IMR-90 (cell line): ENCODE measurements around the gene HOXA10. TPM values are rescaled to one million over a fixed set of nuclear protein-coding genes. Genes with fewer than 3 reads are reported as not detected.

Experiments
- ATAC-seq: fragments of 200-7000 bp; cut with Tn5 transposase; 2 replicates; pipeline ENCODE4 v1.9.1; 2020; ENCODE audit warnings: low read depth, mild to moderate bottlenecking, moderate library complexity
- BruUV-seq: library from RNA; stranded (reverse); fragments of 400-500 nt; replicated peaks from 2 replicates; lab custom pipeline; 2021; lab: Mats Ljungman, UMichigan
- CTCF ChIA-PET: fragments of 300-600 bp; formaldehyde crosslinking; extraction: SDS; loops from one replicate; lab custom pipeline; 2021; ENCODE audit warnings: antibody characterized with exemption; lab: Yijun Ruan, JAX
- POLR2A ChIA-PET: fragments of 300-600 bp; sonication (Branson Sonifier 250); formaldehyde crosslinking; loops from one replicate; lab custom pipeline; 2022; ENCODE audit warnings: antibody characterized with exemption; ENCODE audit not compliant: unreplicated experiment; lab: Charles Lee
- DNase-seq: peaks from one replicate; pipeline ENCODE4 v3.0.0; 2013
- H2AFZ ChIP-seq: replicated peaks from 2 replicates; pipeline ENCODE3; 2013; ENCODE audit warnings: low read length, mild to moderate bottlenecking; ENCODE audit not compliant: poor library complexity
- H2AK5ac ChIP-seq: 2 replicates; pipeline ENCODE4 v1.6.1; 2013; ENCODE audit warnings: low read depth, low read length, inconsistent platforms
- H2AK9ac ChIP-seq: replicated peaks from 2 replicates; pipeline ENCODE3; 2013; ENCODE audit warnings: mild to moderate bottlenecking, low read depth, low read length, moderate library complexity; ENCODE audit not compliant: poor library complexity
- H2BK120ac ChIP-seq: 2 replicates; pipeline ENCODE4 v1.6.1; 2013; ENCODE audit warnings: low read depth, low read length, inconsistent platforms
- H2BK15ac ChIP-seq: 3 replicates; pipeline ENCODE4 v1.6.1; 2013; ENCODE audit warnings: low read depth, low read length, inconsistent platforms
- H2BK20ac ChIP-seq: 2 replicates; pipeline ENCODE4 v1.6.1; 2013; ENCODE audit warnings: low read depth, mild to moderate bottlenecking, inconsistent platforms, low read length, moderate library complexity
- H2BK5ac ChIP-seq: 2 replicates; pipeline ENCODE4 v1.6.1; 2013; ENCODE audit warnings: mild to moderate bottlenecking, low read depth, low read length, inconsistent platforms; ENCODE audit not compliant: poor library complexity, severe bottlenecking
- H3K14ac ChIP-seq: replicated peaks from 2 replicates; pipeline ENCODE4 v1.6.1; 2013; ENCODE audit warnings: low read depth, low read length, inconsistent platforms
- H3K18ac ChIP-seq: 2 replicates; pipeline ENCODE4 v1.6.1; 2013; ENCODE audit warnings: low read depth, low read length, control low read depth
- H3K23ac ChIP-seq: 2 replicates; pipeline ENCODE4 v1.6.1; 2013; ENCODE audit warnings: low read depth, low read length, inconsistent platforms
- H3K27ac ChIP-seq: 2 replicates; pipeline ENCODE4 v1.5.1; 2013; ENCODE audit warnings: mild to moderate bottlenecking, control low read depth, low read length; ENCODE audit not compliant: insufficient read depth
- H3K27me3 ChIP-seq: 2 replicates; pipeline ENCODE4 v1.6.1; 2013; ENCODE audit warnings: low read length; ENCODE audit not compliant: control insufficient read depth, insufficient read depth
- H3K36me3 ChIP-seq: 2 replicates; pipeline ENCODE4 v1.6.1; 2013; ENCODE audit warnings: low read length, mixed read lengths; ENCODE audit not compliant: control insufficient read depth, insufficient read depth
- H3K4ac ChIP-seq: 2 replicates; pipeline ENCODE4 v1.6.1; 2013; ENCODE audit warnings: low read depth, low read length, inconsistent platforms
- H3K4me1 ChIP-seq: 2 replicates; pipeline ENCODE4 v1.6.1; 2013; ENCODE audit warnings: low read length, mixed read lengths; ENCODE audit not compliant: control insufficient read depth, insufficient read depth
- H3K4me2 ChIP-seq: 2 replicates; pipeline ENCODE4 v1.6.1; 2013; ENCODE audit warnings: low read depth, mild to moderate bottlenecking, control low read depth, low read length, moderate library complexity
- H3K4me3 ChIP-seq: 2 replicates; pipeline ENCODE4 v1.5.1; 2013; ENCODE audit warnings: low read depth, mild to moderate bottlenecking, control low read depth, low read length, moderate library complexity; ENCODE audit not compliant: insufficient read depth
- H3K56ac ChIP-seq: 2 replicates; pipeline ENCODE4 v1.6.1; 2013; ENCODE audit warnings: low read length, inconsistent platforms; ENCODE audit not compliant: insufficient read depth; ENCODE audit errors: extremely low read depth
- H3K79me1 ChIP-seq, 2 experiments: 2 replicates each; pipeline ENCODE4 v1.6.1; 2013; ENCODE audit warnings: low read length in 2 of 2, inconsistent platforms in 1 of 2, low read depth in 1 of 2
- H3K9ac ChIP-seq: 2 replicates; pipeline ENCODE4 v1.6.1; 2013; ENCODE audit warnings: low read depth, low read length, control low read depth
- H3K9me1 ChIP-seq: 2 replicates; pipeline ENCODE4 v1.6.1; 2013; ENCODE audit warnings: low read length, inconsistent platforms; ENCODE audit not compliant: insufficient read depth
- H3K9me3 ChIP-seq: 2 replicates; pipeline ENCODE4 v1.6.1; 2013; ENCODE audit warnings: low read length; ENCODE audit not compliant: control insufficient read depth, insufficient read depth
- H4K20me1 ChIP-seq: 2 replicates; pipeline ENCODE4 v1.6.1; 2013; ENCODE audit warnings: low read length, inconsistent platforms; ENCODE audit not compliant: insufficient read depth
- H4K5ac ChIP-seq: 2 replicates; pipeline ENCODE4 v1.6.1; 2013; ENCODE audit warnings: mild to moderate bottlenecking, low read depth, low read length, control low read depth
- H4K8ac ChIP-seq, 2 experiments: 2 replicates each; pipeline ENCODE4 v1.6.1; 2013; ENCODE audit warnings: low read depth in 2 of 2, low read length in 2 of 2, control low read depth in 1 of 2, inconsistent platforms in 1 of 2
- H4K91ac ChIP-seq: 2 replicates; pipeline ENCODE4 v1.6.1; 2013; ENCODE audit warnings: low read depth, low read length, inconsistent platforms; ENCODE audit not compliant: insufficient read depth
- RAD21 ChIP-seq: IDR thresholded peaks from 2 replicates; pipeline ENCODE4 v1.6.1; 2012; ENCODE audit warnings: low read length, improper control_type of control experiment
- WGBS, 2 experiments: methylation state at CpG; one replicate each; pipeline versions ENCODE4 v1.1.5 to v1.1.7; 2013; ENCODE audit warnings: missing lambda C conversion rate in 2 of 2; ENCODE audit not compliant: insufficient read length in 1 of 2; ENCODE audit errors: extremely low coverage in 2 of 2; 5-methylcytosine and 5-hydroxymethylcytosine counted together
- dilution Hi-C: fragments of 300-500 bp; cut with HindIII; formaldehyde crosslinking; loops from one replicate; pipeline ENCODE4 v1.14.3; 2018; ENCODE audit warnings: low sequenced_read_pairs; ENCODE audit not compliant: unreplicated experiment
- in situ Hi-C: fragments of 300-500 bp; cut with MboI; formaldehyde crosslinking; loops from 3 replicates; pipeline ENCODE4 v1.14.3; 2019; ENCODE audit warnings: low sequenced_read_pairs, inconsistent platforms, mixed read lengths
- intact Hi-C: fragments of 100-400 bp; cut with micrococcal nuclease; formaldehyde crosslinking; loops from 2 replicates; pipeline ENCODE4 v1.10.0; 2022
- polyA plus RNA-seq, 3 experiments: library from polyadenylated mRNA; depleted of rRNA; stranded (reverse); fragments of >200 nt; gene quantifications; 2 replicates each; pipeline ENCODE4 v1.2.3, GENCODE V29; 2012; ENCODE audit warnings: low replicate concordance in 1 of 3
- total RNA-seq: library from RNA; depleted of rRNA; stranded (reverse); fragments of >200 nt; gene quantifications from 2 replicates; pipeline ENCODE4 v1.2.3, GENCODE V29; 2012
- TF ChIP-seq, protein P1 (sequence below): fragments of 150-350 bp; IDR thresholded peaks from 2 replicates; pipeline ENCODE4 v1.6.1; 2017; ENCODE audit warnings: mild to moderate bottlenecking, antibody characterized with exemption, low read length, low read depth

The HOXA10 gene
- total and polyA plus RNA-seq, 2 of the 4 experiments (the other 2 are of a cell fraction) = 0.10 to 0.18 TPM

DNA sequence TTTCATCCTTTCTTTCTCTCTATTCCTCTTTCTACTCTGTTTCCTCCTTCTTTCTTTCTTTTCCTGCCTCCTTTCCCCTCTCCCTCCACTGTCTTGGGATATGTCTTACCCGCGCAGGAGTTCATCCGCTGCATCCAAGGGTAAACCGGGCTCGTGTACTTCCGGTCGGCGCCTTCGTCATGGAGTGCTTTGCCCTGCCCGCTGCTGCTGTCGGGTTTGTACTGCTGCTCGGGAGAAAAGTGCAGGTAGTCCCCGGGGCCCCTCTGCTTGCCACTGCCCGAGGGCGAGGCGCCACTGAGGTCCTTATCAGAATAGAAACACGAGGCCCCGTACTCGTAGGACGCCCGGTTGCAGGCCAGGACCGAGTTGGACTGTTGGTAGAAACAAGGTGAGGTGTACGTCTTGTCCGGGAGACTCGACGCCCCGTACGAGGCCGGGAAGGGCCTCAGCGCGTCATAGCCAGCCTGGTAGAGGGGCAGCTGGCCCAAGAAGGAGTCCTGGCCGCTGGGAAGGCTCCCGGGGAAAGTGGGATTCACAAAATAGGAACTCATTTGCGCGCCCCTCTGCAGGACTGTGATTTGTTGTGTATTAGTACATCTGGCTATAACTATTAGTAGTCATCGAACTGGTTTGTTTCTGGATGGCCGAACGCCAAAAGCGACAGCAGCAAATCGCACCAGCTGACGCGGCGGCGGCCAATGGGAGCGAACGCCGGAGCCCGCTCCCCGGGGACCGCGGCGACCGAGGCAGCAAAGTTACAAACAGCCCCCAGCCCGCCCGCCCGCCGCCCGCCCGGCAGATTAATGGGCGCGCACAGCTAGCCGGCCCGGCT, 26.7 kb downstream of the HOXA10 start, which contains the start of gene HOXA6:
HOXA6 (minus strand) TSS at position 576 of the 832 bp plus-strand sequence; CDS start at position 551, 25 bp downstream.
- no peak for TF ChIP-seq RAD21
- TF ChIP-seq, protein P1, sequence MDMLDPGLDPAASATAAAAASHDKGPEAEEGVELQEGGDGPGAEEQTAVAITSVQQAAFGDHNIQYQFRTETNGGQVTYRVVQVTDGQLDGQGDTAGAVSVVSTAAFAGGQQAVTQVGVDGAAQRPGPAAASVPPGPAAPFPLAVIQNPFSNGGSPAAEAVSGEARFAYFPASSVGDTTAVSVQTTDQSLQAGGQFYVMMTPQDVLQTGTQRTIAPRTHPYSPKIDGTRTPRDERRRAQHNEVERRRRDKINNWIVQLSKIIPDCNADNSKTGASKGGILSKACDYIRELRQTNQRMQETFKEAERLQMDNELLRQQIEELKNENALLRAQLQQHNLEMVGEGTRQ = peak; percentile 85
- Histone ChIP-seq H4K5ac (peak within 1 kb of the TSS; percentile 78), H2AK5ac (peak within 1 kb of the TSS; percentile 79), H2AFZ (peak within 1 kb of the TSS; percentile 90), H3K9me3 (no peaks in the 10 kb centered on the region), H3K18ac (peak within 1 kb of the TSS; percentile 55), H3K4me1 (peaks cover 13% of the 10 kb centered on the region), H3K9me1 (no peaks in the 10 kb centered on the region), H3K79me1 (peaks cover 9 to 27% of the 10 kb centered on the region in 2 experiments; a peak in 3 of 4 replicates), H2BK120ac (peak within 1 kb of the TSS; percentile 56), H3K56ac (0 out of 2 replicates have a peak within 1 kb of the TSS, but pooled peaks have one; percentile 13), H3K36me3 (no peaks in the 10 kb centered on the region; the same call in 1 of the 2 replicates), H3K4ac (peak within 1 kb of the TSS; percentile 84), H4K91ac (peak within 1 kb of the TSS; percentile 84), H3K23ac (peak within 1 kb of the TSS; percentile 96), H3K4me2 (peak within 1 kb of the TSS; percentile 84), H4K8ac (peak within 1 kb of the TSS; percentile 82 to 84), H2BK5ac (peak within 1 kb of the TSS; percentile 64), H4K20me1 (no peaks in the 10 kb centered on the region), H3K27ac (peak within 1 kb of the TSS; percentile 96), H2AK9ac (peak within 1 kb of the TSS; percentile 10), H3K4me3 (peak within 1 kb of the TSS; percentile 38), H2BK15ac (peak within 1 kb of the TSS; percentile 53; the same call in 2 of the 3 replicates), H3K14ac (peak within 1 kb of the TSS; percentile 86), H2BK20ac (peak within 1 kb of the TSS; percentile 33; the same call in 1 of the 2 replicates), H3K9ac (peak within 1 kb of the TSS; percentile 75), H3K27me3 (no peaks in the 10 kb centered on the region)
- DNase-seq = peak; percentile 67
- ATAC-seq = no peak
- CTCF ChIA-PET = no interaction called here
- BruUV-seq = no TSS peak
- intact Hi-C loops = loop anchor here (5.0 kb wide), 1 partner anchor 1055 kb away; no protein-coding TSS in a partner anchor
- 19% methylated on average over 12 of the region's 63 CpGs; no CpG with 5 or more reads in 1 of the 2 experiments for WGBS, 2 experiments
- in situ Hi-C loops = loop anchor here (10.0 kb wide), 1 partner anchor 953 kb away; no protein-coding TSS in a partner anchor
- dilution Hi-C loops = no loop called here
- POLR2A ChIA-PET = no interaction called here
